ENCODE measurements around the gene TSHZ2.

GRCh38 chr20:53274365-53274764 lies 302.2 kb downstream of the TSHZ2 start:
- TF ChIP-seq CTCF (IDR thresholded peaks at IDR 0.05; ENCODE audit: insufficient read depth, low read depth, low read length) (no peak), EZH2 (IDR thresholded peaks at IDR 0.05; ENCODE audit: insufficient read depth, low read length) (no peak)

Data from astrocyte (in vitro differentiated cells and primary cell).